Measurements from ENCODE around the gene TNFRSF1A.

The TNFRSF1A gene

DNA sequence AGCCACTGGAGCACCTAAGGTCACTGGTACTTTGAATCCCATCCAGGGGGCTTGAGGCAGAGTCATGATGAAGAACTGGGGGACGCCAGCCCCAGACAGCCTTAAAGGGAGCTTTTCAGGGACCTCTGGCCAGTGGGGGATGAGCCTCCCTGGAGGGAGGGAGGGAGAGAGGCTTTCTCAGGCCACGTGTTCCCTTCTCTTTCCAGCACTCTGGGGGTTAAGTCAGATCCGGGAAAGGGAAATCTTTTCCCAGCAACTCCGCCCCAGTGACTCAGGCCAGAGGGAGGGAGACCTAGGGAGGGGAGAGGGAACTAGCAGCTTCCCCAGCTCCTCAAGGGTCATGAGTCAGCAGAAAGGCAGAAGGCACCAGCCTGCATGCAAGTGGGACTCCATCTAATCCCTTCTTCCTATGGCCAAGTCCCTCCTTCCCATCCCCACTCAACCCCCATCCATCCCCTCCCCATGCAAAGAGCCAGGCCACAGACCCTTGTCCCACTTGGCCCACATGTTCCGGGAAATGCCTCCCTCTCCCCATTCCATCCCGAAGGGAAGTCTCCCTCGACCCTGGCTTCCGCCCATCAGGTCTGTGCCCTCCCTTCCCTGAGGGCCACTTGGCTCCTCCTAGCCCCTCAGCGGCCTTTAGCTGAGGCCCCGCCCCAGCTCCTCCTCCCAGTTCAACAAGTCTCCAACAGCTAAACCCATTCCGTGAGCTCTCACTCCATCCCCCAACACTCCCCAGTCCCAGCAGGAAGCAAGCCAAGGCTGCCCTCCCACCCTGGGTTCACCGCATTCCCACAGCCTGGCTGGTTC is 5.6 kb downstream of the TNFRSF1A start:
- DNase-seq: peak; percentile 57

GRCh38 chr12:6335451-6336078 is 6.3 kb downstream of the TNFRSF1A start:
- peak; percentile 83 for DNase-seq

DNA sequence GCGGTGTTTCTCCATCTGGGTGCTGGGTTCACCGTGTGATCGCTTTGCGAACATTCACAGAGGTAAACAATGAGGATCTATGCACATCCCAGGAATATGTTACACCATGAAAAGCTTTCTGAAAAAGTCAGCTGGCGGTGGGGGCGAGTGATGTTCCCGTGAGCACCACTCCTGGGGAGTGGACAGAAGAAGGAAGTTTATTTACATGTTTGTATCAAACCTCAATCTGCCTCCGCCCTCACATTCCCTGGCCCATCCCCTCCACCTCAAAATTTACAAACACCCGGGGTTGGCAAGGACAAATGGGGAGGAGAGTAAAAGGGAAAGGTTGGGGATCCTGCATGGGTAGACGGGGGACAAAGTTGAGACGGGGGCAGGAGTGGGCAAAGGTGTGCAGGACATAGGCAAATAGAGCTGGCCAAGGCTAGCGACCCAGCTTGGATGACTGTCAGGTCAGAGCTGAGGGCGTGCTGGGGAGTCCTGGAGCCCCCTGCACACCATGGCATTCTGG is 6.9 kb downstream of the TNFRSF1A start:
- no peak for DNase-seq

- DNase-seq: no peak
Measured at GRCh38 chr12:6334359-6334758, 7.5 kb downstream of the TNFRSF1A start.

GRCh38 chr12:6333566-6333965 is 8.3 kb downstream of the TNFRSF1A start:
- DNase-seq: no peak

DNA sequence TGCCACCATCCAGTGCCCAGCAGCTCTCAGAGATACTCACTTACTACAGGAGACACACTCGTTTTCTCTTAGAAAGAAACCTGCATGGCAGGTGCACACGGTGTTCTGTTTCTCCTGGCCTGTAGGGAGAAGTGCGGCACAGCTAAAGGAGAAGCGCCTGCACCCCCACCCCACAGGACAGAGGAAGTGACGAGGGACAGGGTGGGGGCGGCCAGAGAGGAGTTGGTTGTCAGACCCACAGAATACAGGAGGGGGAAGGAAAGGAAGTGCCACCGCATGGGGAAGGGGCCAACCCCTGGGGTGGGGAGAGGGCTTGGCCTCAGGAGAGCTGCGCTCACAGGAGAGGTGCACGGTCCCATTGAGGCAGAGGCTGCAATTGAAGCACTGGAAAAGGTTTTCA is 8.8 kb downstream of the TNFRSF1A start:
- DNase-seq: no peak

DNA sequence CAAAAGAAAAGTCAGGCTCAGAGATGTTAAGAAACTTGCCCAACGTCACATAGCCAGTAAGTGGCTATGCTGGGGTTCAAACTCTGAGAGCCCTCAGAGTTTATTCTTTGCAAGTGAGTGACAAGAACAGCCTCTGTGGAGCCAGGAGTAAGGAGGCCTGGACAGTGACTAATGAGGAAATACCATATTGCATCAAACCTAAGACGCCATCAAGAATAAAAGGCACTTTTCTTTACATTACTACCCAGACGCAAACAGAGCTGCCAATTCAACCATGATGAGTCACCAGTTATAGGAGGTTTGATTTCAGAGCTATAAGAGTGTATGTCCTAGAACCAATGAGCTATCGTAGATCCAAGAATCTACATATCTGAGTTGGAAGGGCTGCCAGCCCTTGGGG is 9.4 kb downstream of the TNFRSF1A start:
- DNase-seq: no peak

GRCh38 chr12:6330999-6331714 is 10.7 kb downstream of the TNFRSF1A start:
- no peak for DNase-seq

GRCh38 chr12:6330192-6330591 is 11.7 kb downstream of the TNFRSF1A start:
- no peak for DNase-seq

- no peak for DNase-seq
Measured at GRCh38 chr12:6329703-6330064, 12.2 kb downstream of the TNFRSF1A start.

DNA sequence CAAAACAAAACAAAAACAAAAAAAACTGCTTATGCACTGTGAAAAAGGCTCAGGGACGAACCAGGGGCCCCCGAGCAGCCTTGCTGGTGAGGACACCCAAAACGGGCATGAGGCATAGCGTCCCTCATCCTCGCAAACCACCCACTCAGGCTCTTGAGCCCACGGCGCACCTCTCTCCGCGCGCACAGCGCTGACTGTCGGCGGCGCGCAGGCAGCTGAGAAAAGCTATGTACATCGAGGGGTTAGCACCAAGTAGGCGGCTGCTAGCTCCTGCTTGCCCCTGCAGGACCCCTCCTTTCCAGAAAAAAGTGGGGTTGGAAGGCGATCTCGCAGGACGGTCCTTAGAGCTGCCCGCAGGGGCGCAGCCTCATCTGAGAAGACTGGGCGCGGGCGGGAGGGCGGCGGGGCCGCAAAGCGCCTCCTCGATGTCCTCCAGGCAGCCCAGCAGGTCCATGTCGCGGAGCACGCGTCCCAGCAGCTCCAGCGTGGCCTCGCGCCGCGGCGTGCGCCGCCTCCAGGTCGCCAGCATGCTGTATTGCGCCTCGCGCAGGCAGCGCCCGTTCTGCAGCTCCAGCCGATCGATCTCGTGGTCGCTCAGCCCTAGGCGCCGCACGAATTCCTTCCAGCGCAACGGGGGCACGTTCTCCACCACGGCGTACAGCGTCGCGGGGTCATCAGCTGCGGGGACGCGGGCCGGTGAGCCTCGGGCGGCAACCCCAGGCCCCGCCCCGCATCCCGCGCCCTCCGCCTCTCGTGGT is 12.8 kb downstream of the TNFRSF1A start:
- no peak for DNase-seq

- no peak for DNase-seq
Measured at GRCh38 chr12:6328045-6328779, 13.7 kb downstream of the TNFRSF1A start.

DNA sequence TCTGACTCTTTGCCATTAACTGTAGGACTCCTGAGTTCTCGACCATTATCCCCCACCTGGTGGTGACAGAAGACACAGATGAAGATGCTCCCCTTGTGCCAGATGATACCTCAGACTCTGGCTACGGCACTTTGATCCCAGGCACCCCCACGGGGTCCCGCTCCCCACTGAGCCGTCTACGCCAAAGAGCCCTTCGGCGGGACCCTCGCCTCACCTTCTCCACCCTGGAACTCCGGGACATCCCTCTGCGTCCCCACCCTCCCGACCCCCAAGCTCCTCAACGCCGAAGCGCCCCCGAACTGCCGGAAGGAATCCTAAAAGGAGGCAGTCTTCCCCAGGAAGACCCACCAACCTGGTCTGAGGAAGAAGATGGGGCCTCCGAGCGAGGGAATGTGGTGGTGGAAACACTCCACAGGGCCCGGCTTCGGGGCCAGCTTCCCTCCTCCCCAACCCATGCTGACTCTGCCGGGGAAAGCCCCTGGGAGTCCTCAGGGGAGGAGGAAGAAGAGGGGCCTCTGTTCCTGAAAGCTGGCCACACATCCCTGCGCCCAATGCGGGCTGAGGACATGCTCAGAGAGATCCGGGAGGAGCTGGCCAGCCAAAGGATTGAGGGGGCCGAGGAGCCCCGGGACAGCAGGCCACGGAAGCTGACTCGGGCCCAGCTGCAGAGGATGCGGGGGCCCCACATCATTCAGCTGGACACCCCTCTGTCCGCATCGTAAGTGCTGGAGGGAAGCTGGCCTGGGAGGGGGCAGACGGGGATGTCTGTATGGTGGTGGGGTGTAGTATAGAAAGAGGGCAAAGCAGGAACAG is 14.4 kb downstream of the TNFRSF1A start:
- DNase-seq: no peak

DNA sequence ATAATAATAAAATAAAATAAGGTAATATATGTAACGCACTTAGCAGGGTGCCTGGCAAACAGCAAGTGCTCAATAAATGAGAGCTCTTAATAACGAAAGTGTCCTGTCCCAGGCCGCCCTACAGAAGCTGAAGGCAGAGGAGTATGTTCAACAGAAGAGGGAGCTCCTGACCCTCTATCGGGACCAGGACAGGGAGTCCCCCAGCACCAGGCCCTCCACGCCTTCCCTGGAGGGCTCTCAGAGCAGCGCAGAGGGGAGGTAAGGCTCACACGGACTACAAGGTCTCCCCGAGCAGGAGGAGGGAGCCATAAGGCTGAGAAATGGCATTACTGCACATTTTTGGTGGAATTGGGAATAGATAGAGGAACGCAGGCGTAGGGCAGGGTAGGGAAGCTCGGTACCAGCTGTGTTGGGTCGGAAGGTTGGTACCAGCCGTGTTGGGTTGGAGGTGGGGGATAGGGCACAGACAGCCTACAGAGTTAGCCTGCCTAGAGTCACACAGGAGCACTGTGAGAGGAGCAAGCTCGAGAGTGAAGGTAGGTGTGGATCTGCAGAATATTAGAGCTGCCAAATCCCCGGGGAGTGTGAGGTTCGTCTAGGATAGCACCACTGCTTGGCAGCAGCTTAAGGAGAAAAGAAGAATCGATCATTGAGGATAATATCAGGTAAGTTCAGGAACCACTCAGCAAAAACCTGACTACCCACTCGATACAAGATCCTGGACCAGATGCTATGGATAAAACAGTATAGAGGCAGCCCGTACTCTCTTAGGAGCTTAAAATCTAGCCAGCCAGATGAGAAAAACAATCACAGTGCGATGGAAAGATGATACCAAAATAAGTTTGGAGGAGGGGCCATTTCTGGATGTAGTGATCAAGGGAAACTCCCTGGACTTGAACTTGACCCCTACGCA is 15.3 kb downstream of the TNFRSF1A start:
- no peak for DNase-seq

DNA sequence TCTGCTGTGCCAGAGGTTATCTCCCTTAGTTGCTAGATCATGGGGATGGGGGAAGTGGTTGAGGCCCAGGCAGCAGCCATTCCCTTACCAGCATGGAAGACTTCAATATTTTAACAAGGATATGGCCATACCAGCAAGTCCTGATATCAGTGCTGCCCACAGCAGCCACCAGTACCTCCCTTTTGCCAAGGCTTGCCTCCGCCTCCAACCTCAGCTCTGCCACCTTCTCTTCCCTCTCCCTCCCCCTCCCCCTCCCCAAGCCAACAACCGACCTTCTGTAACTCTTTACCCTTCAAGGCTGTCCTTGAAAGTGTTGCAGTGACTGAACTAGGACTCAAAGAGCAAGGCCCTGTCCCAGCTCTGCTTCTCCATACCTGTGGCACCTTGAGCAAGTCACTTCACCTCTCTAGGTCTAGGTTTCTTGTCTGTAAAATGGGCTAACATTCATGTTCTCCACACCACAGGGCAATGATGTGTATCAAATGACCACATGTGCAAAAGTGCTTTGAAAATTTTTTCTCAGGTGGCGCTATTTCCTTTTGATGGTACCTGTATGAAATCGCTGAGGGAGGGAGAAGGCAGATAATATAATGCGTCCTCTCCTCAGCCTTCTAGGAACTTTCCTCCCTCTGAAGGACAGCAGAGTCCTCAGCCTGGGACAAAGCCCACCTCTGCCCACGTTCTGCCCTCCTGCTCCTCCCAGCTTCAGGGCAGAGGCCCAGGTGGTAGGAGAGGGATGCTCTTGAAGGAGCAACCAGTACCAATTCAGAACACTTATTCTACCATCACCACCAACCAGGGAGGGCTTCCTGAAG is 16.7 kb downstream of the TNFRSF1A start:
- no peak for DNase-seq

GRCh38 chr12:6323995-6324711 is 17.7 kb downstream of the TNFRSF1A start:
- no peak for DNase-seq

DNA sequence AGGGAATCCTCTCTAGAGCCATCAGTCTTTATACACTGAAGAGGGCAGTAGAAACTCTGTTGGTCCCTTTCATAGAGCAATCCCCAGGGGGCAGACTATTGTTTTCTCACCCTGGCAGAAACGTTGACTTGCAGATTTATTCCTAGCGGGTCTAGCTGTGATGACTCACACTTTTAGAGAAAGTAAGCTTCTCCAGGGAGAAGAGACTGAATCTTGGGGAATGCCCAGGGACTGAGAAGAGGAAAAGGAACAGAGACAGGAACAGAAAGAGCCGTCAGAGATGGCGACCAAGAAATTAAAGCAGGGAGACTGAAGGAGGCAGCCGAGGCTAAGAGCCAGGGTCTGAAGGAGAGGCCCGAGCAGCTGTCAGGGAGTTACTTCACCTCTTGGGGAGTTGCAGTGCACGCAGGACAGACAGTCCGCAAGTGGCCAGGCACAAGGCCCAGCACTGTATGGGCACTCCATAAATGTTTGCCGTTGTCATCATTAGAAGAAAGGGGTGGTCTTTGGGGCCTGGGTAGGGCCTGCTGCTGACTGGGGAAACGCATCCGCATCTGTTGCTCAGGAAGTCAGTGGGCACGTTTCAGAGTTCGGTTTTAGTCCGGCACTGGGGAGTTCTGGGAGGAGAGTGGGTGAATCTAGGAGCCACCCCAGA is 18.4 kb downstream of the TNFRSF1A start:
- DNase-seq: peak; percentile 26

DNA sequence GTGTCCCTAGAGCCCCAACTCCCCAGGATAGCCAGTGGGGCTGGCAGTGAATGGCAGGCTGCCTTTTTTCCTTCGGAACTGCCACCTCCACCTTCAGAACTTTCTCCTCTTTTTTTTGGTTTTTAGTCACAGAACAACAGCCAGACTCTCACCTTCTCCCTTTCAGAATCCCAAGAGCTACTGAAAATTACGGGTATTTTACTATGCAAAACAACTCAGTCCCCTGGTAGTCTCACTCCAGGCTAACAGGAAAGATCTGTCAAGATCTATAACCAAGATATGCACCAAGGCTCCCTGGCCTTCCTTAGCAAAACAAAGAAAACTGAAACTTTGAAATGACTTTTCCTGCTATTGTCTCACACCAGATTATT is 18.9 kb downstream of the TNFRSF1A start:
- no peak for DNase-seq
